ENCODE measurements around the gene NAA25.

- TF ChIP-seq CTCF (conservative IDR thresholded peaks at IDR 0.05; ENCODE audit: low read depth, low read length), result no peak
- TF ChIP-seq EZH2 (IDR thresholded peaks at IDR 0.05; ENCODE audit: borderline replicate concordance, low read depth, low read length, poor library complexity, severe bottlenecking), result no peak
Observed at GRCh38 chr12:112096667-112097066, 11.9 kb downstream of the NAA25 start.
